GM23338 (cell line): ENCODE measurements around the gene TNS1. TPM values are rescaled to one million over a fixed set of nuclear protein-coding genes. Genes with fewer than 3 reads are reported as not detected.

Experiments used
- ATAC-seq: fragments of 200-7000 bp; cut with Tn5 transposase; 3 replicates; pipeline ENCODE4 v1.9.1; 2020
- DNase-seq: peaks from one replicate; pipeline ENCODE4 v3.0.0-alpha.2; 2015; ENCODE audit warnings: low spot score
- H2AFZ ChIP-seq: fragments of 200-600 bp; sonication (generic); 2 replicates; pipeline ENCODE4 v1.8.0; 2016; ENCODE audit warnings: antibody characterized with exemption, mild to moderate bottlenecking, moderate library complexity
- H3F3A ChIP-seq: fragments of 200-600 bp; sonication (generic); replicated peaks from 2 replicates; pipeline ENCODE4 v1.8.0; 2017; ENCODE audit warnings: antibody characterized with exemption, mixed run types, low read depth
- H3K27ac ChIP-seq: fragments of 200-600 bp; sonication (generic); 2 replicates; pipeline ENCODE4 v1.6.1; 2016; ENCODE audit warnings: low read depth
- H3K27me3 ChIP-seq: fragments of 200-600 bp; sonication (generic); 2 replicates; pipeline ENCODE4 v1.8.0; 2016; ENCODE audit warnings: mild to moderate bottlenecking, mixed run types, moderate library complexity; ENCODE audit not compliant: insufficient read depth
- H3K36me3 ChIP-seq: fragments of 200-600 bp; sonication (generic); 2 replicates; pipeline ENCODE4 v1.8.0; 2016; ENCODE audit warnings: mild to moderate bottlenecking; ENCODE audit not compliant: insufficient read depth
- H3K4me1 ChIP-seq: fragments of 200-600 bp; sonication (generic); 2 replicates; pipeline ENCODE4 v1.8.0; 2016; ENCODE audit warnings: mild to moderate bottlenecking, moderate library complexity; ENCODE audit not compliant: insufficient read depth
- H3K4me2 ChIP-seq: fragments of 200-600 bp; sonication (generic); 2 replicates; pipeline ENCODE4 v1.7.1; 2017; ENCODE audit warnings: mixed run types
- H3K4me3 ChIP-seq: fragments of 200-600 bp; sonication (generic); 2 replicates; pipeline ENCODE4 v1.6.1; 2016; ENCODE audit warnings: mixed run types
- H3K79me2 ChIP-seq: fragments of 200-600 bp; sonication (generic); replicated peaks from 2 replicates; pipeline ENCODE4 v1.8.0; 2017; ENCODE audit warnings: mild to moderate bottlenecking; ENCODE audit not compliant: insufficient read depth
- H3K9me2 ChIP-seq: fragments of 200-600 bp; sonication (generic); 2 replicates; pipeline ENCODE4 v1.8.0; 2017; ENCODE audit not compliant: insufficient read depth
- H4K20me1 ChIP-seq: fragments of 200-600 bp; sonication (generic); replicated peaks from 2 replicates; pipeline ENCODE4 v1.8.0; 2017; ENCODE audit warnings: mild to moderate bottlenecking; ENCODE audit not compliant: insufficient read depth
- H3K27ac Mint-ChIP-seq: 2 replicates; pipeline ENCODE4 v1.8.0; 2020; ENCODE audit warnings: inconsistent platforms, mild to moderate bottlenecking, moderate library complexity, mixed read lengths
- H3K27me3 Mint-ChIP-seq: 3 replicates; pipeline ENCODE4 v1.8.0; 2022; ENCODE audit warnings: low read depth, mild to moderate bottlenecking, moderate library complexity, mixed read lengths, inconsistent platforms; ENCODE audit not compliant: insufficient read depth, poor library complexity
- H3K36me3 Mint-ChIP-seq: 3 replicates; pipeline ENCODE4 v1.8.0; 2021; ENCODE audit warnings: low read depth, mild to moderate bottlenecking, inconsistent platforms, moderate library complexity, mixed read lengths
- H3K4me1 Mint-ChIP-seq: 3 replicates; pipeline ENCODE4 v1.8.0; 2020; ENCODE audit warnings: mild to moderate bottlenecking, inconsistent platforms, mixed read lengths
- H3K4me3 Mint-ChIP-seq: 3 replicates; pipeline ENCODE4 v1.8.0; 2021; ENCODE audit warnings: moderate library complexity, mild to moderate bottlenecking, inconsistent platforms, mixed read lengths
- H3K9me3 Mint-ChIP-seq: 3 replicates; pipeline ENCODE4 v1.8.0; 2020; ENCODE audit warnings: moderate library complexity, mild to moderate bottlenecking, inconsistent platforms, mixed read lengths
- EZH2 ChIP-seq: fragments of 200-600 bp; sonication (generic); IDR thresholded peaks from one replicate; pipeline ENCODE4 v1.8.0; 2017; ENCODE audit warnings: antibody characterized with exemption, mild to moderate bottlenecking, low read depth; ENCODE audit not compliant: unreplicated experiment
- EZH2phosphoT487 ChIP-seq: fragments of 200-600 bp; sonication (generic); IDR thresholded peaks from one replicate; pipeline ENCODE4 v1.8.1; 2018; ENCODE audit warnings: antibody characterized with exemption; ENCODE audit not compliant: unreplicated experiment
- POLR2AphosphoS5 ChIP-seq: IDR thresholded peaks from 2 replicates; pipeline ENCODE4 v1.6.1; 2016; ENCODE audit warnings: antibody characterized with exemption, low read depth
- ZNF331 ChIP-seq: fragments of 250-450 bp; sonication (Bioruptor Pico); IDR thresholded peaks from 2 replicates; pipeline ENCODE4 v1.5.0; 2020; ENCODE audit warnings: low read depth, mild to moderate bottlenecking, moderate library complexity
- polyA plus RNA-seq: library from polyadenylated mRNA; unstranded; fragments of >200 nt; fragmentation: Nextera tagmentation; extraction: Ambion mirVana; gene quantifications from 2 replicates; pipeline ENCODE4 v1.2.1, GENCODE V29; 2016
- total RNA-seq: library from RNA; depleted of rRNA; stranded (reverse); fragments of >200 nt; shearing (Covaris generic); gene quantifications from 2 replicates; pipeline ENCODE4 v1.2.3, GENCODE V29; 2014
- TF ChIP-seq, protein P1 (sequence below), 2 experiments: fragments of 200-600 bp in 1 of 2; sonication (generic) in 1 of 2; conservative IDR thresholded peaks; 2 replicates each; pipeline versions ENCODE4 v1.5.1 to v1.6.1; 2016 to 2017; ENCODE audit warnings: antibody characterized with exemption in 2 of 2, low read depth in 2 of 2, mild to moderate bottlenecking in 2 of 2, moderate library complexity in 1 of 2
- TF ChIP-seq, protein P2 (sequence below): fragments of 250-450 bp; sonication (Bioruptor Pico); IDR thresholded peaks from 2 replicates; pipeline ENCODE4 v1.5.0; 2020; ENCODE audit warnings: mild to moderate bottlenecking, moderate library complexity

TNS1 gene
- total and polyA plus RNA-seq, 2 experiments from 2014 or later, result 2.0 to 7.4 TPM

DNA sequence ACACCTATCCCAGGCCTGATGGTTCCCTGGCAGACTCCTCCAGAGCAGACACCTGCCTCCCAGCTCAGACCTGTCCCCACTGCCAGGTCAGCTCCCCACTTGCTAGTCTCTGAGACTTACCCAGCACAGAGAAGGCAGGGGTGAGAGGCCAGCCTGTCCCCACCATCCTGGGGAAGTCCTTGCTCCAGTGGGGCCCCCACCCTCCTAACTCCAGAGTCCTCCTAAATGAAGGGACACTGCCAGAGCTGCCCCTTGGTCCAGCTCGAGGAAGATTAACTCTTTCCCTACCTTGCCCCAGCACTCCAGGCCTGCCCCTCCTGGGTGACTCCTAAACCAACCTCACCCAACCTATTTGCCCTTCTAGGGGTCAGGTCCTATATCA is 30.4 kb upstream of the TNS1 start (continued):
- TF ChIP-seq, protein P1, sequence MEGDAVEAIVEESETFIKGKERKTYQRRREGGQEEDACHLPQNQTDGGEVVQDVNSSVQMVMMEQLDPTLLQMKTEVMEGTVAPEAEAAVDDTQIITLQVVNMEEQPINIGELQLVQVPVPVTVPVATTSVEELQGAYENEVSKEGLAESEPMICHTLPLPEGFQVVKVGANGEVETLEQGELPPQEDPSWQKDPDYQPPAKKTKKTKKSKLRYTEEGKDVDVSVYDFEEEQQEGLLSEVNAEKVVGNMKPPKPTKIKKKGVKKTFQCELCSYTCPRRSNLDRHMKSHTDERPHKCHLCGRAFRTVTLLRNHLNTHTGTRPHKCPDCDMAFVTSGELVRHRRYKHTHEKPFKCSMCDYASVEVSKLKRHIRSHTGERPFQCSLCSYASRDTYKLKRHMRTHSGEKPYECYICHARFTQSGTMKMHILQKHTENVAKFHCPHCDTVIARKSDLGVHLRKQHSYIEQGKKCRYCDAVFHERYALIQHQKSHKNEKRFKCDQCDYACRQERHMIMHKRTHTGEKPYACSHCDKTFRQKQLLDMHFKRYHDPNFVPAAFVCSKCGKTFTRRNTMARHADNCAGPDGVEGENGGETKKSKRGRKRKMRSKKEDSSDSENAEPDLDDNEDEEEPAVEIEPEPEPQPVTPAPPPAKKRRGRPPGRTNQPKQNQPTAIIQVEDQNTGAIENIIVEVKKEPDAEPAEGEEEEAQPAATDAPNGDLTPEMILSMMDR (conservative IDR thresholded peaks at IDR 0.05; ENCODE audit: low read depth in 2 of 2), result no peak
- TF ChIP-seq ZNF331 (CRISPR knock-in tag), result no peak
- TF ChIP-seq EZH2, result no peak
- no peak for TF ChIP-seq EZH2phosphoT487

DNA sequence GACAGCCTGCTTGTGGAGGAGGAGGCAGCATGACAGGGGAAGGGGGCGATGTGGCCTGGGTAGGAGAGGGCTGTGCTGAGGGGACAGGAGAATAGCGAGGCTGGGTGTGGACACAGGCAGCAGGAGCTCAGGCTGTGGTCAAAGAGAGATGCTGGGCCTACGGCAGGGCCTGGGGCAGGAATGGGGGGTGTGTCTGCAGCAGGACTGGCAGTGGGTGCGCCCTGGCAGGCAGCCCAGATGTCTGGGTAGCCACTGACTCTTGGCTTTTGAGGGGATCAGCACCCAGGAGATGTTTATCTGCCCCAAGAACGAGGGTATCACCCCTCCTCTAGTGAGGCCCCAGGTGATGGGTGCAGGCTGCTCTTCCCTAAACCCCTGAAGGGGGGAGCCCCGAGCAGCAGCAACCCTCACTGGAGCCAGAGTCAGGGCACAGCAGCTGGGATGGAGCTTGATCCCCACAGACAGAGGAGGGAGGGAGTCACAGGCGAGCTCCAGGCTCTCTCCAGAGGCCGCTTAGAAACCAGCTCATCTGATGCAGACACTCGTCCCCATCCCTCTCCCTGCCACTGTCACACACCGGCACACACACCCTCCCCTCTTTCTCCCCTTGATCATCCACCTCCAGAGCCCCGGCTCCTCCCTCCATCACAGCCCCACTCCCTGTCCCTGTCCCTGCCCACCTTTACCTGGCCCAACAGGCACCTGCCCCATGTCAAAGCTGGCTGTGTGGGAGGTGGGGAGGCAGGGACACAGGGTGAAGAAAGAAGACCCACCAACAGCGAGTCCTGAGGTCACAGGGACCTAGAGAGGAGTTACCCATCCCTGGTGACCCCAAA is 29.8 kb upstream of the TNS1 start:
- Histone ChIP-seq H3K4me3 (no peak overlapping the region), H3K36me3 (no peaks in the 10 kb centered on the region), H4K20me1 (no peaks in the 10 kb centered on the region), H3K9me2 (no peaks in the 10 kb centered on the region), H3K4me1 (peaks cover 3% of the 10 kb centered on the region; the same call in 1 of the 2 replicates), H3K4me2 (no peak overlapping the region), H3F3A (no peaks in the 10 kb centered on the region), H3K27me3 (peaks cover 27% of the 10 kb centered on the region), H3K79me2 (no peaks in the 10 kb centered on the region), H3K27ac (no peak overlapping the region), H2AFZ (no peak overlapping the region)
- peaks cover 26% of the 10 kb centered on the region for H3K27me3 Mint-ChIP-seq
- no peak for ATAC-seq
- H3K36me3 Mint-ChIP-seq, result no peaks in the 10 kb centered on the region
- no peaks in the 10 kb centered on the region for H3K9me3 Mint-ChIP-seq
- H3K27ac Mint-ChIP-seq, result no peak overlapping the region
- no peak for TF ChIP-seq POLR2AphosphoS5
- TF ChIP-seq, protein P2, sequence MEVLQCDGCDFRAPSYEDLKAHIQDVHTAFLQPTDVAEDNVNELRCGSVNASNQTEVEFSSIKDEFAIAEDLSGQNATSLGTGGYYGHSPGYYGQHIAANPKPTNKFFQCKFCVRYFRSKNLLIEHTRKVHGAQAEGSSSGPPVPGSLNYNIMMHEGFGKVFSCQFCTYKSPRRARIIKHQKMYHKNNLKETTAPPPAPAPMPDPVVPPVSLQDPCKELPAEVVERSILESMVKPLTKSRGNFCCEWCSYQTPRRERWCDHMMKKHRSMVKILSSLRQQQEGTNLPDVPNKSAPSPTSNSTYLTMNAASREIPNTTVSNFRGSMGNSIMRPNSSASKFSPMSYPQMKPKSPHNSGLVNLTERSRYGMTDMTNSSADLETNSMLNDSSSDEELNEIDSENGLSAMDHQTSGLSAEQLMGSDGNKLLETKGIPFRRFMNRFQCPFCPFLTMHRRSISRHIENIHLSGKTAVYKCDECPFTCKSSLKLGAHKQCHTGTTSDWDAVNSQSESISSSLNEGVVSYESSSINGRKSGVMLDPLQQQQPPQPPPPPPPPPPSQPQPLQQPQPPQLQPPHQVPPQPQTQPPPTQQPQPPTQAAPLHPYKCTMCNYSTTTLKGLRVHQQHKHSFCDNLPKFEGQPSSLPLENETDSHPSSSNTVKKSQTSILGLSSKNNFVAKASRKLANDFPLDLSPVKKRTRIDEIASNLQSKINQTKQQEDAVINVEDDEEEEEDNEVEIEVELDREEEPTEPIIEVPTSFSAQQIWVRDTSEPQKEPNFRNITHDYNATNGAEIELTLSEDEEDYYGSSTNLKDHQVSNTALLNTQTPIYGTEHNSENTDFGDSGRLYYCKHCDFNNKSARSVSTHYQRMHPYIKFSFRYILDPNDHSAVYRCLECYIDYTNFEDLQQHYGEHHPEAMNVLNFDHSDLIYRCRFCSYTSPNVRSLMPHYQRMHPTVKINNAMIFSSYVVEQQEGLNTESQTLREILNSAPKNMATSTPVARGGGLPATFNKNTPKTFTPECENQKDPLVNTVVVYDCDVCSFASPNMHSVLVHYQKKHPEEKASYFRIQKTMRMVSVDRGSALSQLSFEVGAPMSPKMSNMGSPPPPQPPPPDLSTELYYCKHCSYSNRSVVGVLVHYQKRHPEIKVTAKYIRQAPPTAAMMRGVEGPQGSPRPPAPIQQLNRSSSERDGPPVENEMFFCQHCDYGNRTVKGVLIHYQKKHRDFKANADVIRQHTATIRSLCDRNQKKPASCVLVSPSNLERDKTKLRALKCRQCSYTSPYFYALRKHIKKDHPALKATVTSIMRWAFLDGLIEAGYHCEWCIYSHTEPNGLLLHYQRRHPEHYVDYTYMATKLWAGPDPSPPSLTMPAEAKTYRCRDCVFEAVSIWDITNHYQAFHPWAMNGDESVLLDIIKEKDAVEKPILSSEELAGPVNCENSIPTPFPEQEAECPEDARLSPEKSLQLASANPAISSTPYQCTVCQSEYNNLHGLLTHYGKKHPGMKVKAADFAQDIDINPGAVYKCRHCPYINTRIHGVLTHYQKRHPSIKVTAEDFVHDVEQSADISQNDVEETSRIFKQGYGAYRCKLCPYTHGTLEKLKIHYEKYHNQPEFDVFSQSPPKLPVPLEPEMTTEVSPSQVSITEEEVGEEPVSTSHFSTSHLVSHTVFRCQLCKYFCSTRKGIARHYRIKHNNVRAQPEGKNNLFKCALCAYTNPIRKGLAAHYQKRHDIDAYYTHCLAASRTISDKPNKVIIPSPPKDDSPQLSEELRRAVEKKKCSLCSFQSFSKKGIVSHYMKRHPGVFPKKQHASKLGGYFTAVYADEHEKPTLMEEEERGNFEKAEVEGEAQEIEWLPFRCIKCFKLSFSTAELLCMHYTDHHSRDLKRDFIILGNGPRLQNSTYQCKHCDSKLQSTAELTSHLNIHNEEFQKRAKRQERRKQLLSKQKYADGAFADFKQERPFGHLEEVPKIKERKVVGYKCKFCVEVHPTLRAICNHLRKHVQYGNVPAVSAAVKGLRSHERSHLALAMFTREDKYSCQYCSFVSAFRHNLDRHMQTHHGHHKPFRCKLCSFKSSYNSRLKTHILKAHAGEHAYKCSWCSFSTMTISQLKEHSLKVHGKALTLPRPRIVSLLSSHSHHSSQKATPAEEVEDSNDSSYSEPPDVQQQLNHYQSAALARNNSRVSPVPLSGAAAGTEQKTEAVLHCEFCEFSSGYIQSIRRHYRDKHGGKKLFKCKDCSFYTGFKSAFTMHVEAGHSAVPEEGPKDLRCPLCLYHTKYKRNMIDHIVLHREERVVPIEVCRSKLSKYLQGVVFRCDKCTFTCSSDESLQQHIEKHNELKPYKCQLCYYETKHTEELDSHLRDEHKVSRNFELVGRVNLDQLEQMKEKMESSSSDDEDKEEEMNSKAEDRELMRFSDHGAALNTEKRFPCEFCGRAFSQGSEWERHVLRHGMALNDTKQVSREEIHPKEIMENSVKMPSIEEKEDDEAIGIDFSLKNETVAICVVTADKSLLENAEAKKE (CRISPR knock-in tag), result no peak
- DNase-seq, result no peak
- H3K4me1 Mint-ChIP-seq, result peaks cover 16% of the 10 kb centered on the region
- no peak overlapping the region for H3K4me3 Mint-ChIP-seq
